ENCODE data around the gene SLC6A4.

DNA sequence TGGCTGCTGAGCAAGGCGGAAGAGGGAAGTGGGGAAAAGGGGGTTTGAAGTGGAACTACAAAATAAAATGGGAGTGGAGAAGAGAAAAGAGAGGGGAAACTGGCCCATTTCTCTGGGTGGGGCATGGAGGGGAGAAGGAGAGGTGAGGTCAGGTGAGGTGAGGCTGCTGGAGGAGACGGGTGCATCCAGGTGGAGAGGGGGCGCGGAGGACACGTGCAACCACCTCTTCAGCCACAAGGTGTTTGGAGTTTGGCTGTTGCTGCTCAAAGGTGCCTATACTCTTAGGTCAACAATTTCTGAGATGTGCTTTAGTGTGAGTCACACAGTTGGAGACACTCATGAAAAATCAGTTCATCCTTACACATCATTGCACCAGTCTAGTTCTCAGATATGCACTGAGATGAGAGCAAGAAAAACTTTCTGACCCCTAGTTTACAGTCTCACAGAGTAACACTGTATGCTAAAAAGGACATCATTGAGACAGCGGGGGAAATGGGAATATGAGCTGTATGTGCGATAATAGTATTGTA lies 4.8 kb downstream of the SLC6A4 start:
- no peak for TF ChIP-seq CTCF (IDR thresholded peaks at IDR 0.05)
- TF ChIP-seq POLR2A (IDR thresholded peaks at IDR 0.05), result no peak
